GM12872 (cell line): Measurements from ENCODE around the gene TMEM61.

ENCODE experiments used
- TF ChIP-seq, protein P1 (sequence below): IDR thresholded peaks from 3 replicates; pipeline ENCODE4 v1.5.1; 2011; ENCODE audit warnings: low read depth, mild to moderate bottlenecking, low read length, moderate library complexity; ENCODE audit not compliant: insufficient read depth

The TMEM61 gene

DNA sequence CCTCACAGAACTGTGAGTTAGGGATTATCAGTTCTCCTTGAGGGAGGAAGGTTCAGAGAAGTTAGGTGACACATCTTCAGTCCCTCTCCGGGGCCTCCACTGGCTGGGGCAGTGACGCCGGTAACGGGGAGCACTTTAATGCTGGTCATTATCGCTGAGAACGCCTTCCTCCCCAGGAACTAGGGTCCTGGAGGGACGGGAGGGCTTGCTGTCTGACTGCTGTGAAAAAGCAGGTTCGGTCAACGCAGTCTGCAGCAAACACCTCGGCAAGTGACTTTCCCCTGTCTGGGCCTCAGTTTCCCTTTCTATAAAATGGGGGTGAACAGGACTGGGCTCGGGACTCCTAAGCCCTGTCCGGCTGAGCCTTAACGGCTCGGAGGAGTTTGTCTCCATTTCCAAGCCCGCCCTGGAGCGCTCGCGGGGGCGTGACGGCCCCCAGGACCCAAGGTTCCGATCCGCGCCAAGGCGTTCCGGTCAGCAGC, 341 bp upstream of the TMEM61 start:
- TF ChIP-seq, protein P1, sequence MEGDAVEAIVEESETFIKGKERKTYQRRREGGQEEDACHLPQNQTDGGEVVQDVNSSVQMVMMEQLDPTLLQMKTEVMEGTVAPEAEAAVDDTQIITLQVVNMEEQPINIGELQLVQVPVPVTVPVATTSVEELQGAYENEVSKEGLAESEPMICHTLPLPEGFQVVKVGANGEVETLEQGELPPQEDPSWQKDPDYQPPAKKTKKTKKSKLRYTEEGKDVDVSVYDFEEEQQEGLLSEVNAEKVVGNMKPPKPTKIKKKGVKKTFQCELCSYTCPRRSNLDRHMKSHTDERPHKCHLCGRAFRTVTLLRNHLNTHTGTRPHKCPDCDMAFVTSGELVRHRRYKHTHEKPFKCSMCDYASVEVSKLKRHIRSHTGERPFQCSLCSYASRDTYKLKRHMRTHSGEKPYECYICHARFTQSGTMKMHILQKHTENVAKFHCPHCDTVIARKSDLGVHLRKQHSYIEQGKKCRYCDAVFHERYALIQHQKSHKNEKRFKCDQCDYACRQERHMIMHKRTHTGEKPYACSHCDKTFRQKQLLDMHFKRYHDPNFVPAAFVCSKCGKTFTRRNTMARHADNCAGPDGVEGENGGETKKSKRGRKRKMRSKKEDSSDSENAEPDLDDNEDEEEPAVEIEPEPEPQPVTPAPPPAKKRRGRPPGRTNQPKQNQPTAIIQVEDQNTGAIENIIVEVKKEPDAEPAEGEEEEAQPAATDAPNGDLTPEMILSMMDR: no peak

DNA sequence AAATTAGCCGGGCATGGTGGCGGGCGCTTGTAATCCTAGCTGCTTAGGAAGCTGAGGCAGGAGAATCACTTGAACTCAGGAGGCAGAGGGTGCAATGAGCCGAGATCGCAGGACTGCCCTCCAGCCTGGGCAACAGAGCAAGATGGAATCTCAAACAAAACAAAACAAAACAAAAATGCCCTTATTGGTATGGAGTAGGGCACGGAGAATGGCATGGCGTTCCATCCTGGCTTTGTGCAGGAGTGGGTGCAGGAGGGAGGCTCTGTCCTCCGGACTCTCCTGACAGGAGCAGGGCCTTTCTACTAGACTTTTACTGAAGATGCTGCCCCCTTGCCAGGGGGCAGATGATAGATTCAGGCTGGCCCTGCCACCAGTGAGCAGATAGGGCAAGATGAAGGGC, 1.0 kb downstream of the TMEM61 start:
- TF ChIP-seq, protein P1: no peak

DNA sequence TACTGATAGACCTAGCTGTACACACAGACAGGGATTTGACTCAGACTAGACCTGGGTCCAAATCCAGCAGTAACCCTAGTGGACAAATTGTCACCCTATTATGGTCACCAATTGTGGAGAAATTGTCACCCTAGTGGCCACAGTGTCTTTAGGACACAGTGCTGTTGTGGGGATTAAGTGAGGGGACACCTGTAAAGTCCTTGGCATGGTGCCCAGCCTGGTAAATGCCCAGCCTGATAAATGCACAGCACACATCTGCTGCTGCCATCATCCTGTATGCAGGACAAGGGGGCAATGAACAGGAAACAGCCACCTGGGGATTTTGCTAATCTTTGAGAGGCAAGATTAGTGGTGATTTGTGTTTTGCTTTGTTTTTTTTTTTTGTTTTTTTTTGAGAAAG, 2.3 kb downstream of the TMEM61 start:
- TF ChIP-seq, protein P1: no peak

DNA sequence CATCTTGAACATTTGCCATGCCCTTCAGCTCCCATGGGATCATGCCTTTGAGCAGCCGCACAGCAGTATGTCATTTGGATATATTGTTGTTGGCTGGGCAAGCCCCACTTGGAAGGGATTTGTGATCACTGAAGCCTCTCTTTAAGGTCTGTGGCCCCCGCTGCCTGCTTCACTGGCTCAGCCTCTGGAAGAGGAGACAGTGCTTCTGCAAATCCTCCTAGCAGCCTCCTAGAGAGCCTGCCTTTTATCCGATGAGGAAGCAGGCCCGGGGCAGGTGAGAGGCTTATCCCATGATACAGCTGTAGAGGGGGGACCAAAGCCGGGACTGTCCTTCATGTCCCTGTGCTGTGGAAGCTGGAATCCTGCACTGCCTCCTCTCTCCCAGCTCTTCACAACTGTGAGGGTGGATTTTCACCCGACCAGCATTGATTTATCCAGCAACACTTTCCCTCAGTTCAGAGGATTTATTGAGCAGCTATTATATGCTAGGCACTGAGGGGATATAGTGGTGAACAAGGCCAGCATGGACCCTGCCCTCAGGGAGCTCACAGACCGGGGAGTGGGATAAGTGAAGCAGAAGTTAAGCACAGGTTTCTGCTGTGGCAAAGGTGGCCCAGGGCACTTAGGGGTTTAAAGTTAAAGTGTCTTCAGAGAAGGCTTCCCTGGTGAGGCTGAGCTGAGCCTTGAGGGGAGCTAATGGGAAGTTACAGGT, 3.9 kb downstream of the TMEM61 start:
- TF ChIP-seq, protein P1: no peak

DNA sequence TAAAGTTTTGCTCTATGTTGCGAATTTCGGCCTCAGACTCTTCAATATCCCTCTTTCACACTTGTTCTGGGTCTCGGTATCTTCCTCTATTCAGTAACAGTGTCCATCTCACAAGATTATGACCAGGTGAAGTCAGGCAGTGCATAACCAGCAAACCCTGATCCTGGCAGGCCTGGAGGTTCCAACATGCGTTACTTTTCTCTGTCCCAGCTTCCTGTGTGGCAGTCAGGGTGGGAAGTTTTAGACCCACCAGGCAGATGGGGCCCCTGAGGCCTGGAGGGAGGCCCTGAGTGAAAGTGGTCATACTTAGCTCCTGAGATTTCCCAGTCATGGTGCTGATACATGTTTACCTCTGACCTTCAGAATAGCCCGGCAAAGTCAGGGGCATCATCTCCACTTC, 5.1 kb downstream of the TMEM61 start:
- TF ChIP-seq, protein P1: no peak

DNA sequence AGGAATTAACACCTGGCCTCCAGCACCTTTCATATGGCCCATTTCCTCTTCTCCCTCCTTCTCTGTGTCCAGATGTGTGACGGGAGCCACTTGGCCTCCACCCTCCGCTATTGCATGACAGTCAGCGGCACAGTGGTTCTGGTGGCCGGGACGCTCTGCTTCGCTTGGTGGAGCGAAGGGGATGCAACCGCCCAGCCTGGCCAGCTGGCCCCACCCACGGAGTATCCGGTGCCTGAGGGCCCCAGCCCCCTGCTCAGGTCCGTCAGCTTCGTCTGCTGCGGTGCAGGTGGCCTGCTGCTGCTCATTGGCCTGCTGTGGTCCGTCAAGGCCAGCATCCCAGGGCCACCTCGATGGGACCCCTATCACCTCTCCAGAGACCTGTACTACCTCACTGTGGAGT, 5.6 kb downstream of the TMEM61 start:
- TF ChIP-seq, protein P1: no peak

DNA sequence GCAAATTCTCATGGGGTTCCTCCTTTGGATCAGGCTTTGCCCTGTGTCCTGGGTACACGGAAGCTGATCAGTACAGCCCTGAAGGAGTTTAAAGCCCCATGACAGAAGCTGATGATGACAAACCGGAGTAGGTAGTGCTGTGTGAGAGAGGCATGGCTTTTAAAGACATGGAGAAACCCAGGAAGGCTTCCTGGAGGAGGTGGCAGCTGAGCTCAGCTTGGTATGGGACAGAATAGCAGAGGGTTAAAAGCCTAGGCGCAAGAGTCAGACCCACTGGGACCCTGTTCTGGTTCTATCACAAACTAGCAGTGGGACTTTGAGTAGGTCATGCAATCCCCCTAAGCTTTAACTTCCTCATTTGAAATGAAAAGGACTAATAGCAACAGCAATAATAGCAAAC, 6.1 kb downstream of the TMEM61 start:
- TF ChIP-seq, protein P1: no peak
